ENCODE measurements around the gene HSD17B7. TPM values are rescaled to one million over a fixed set of nuclear protein-coding genes. Genes with fewer than 3 reads are reported as not detected.

Gene HSD17B7
- total RNA-seq, 1 experiment from 2014 or later = 32.0 TPM

- CTCF ChIA-PET = interaction anchor here (0.7 kb wide), 1 partner anchor 964 kb away, joined by 3 read pairs; no protein-coding TSS in a partner anchor
- no peaks in the 10 kb centered on the region for H3K27me3 ChIP-seq (ENCODE audit: insufficient read depth, low read depth)
- no peaks in the 10 kb centered on the region for H3K36me3 ChIP-seq (ENCODE audit: low read depth)
- BruUV-seq (replicated peaks) = no TSS peak
- no peak overlapping the region for H3K4me3 ChIP-seq
- H3F3A ChIP-seq (ENCODE audit: insufficient read depth, low read depth) = no peaks in the 10 kb centered on the region
- no peaks in the 10 kb centered on the region for H4K20me1 ChIP-seq (ENCODE audit: insufficient read depth)
- H3K4me2 ChIP-seq = no peak overlapping the region
- no peaks in the 10 kb centered on the region for H3K9me2 ChIP-seq (ENCODE audit: insufficient read depth)
- TF ChIP-seq EZH2 (IDR thresholded peaks at IDR 0.05; ENCODE audit: low read depth) (no peak), CTCF (conservative IDR thresholded peaks at IDR 0.05) (no peak)
- intact Hi-C loops (cut with micrococcal nuclease; ENCODE audit: unreplicated experiment) = no loop called here
- H3K27ac ChIP-seq = no peak overlapping the region
- H3K9me3 ChIP-seq (ENCODE audit: insufficient read depth, low read depth) = no peaks in the 10 kb centered on the region
- DNase-seq = no peak
- no peaks in the 10 kb centered on the region for H3K4me1 ChIP-seq (replicated peaks; ENCODE audit: insufficient read depth)
- no peaks in the 10 kb centered on the region for H3K79me2 ChIP-seq (ENCODE audit: low read depth)
- POLR2A ChIA-PET (ENCODE audit: unreplicated experiment) = no interaction called here
- H2AFZ ChIP-seq = no peak overlapping the region
These were observed 34.0 kb upstream of the HSD17B7 start for GRCh38 chr1:162756523-162756922.

DNA sequence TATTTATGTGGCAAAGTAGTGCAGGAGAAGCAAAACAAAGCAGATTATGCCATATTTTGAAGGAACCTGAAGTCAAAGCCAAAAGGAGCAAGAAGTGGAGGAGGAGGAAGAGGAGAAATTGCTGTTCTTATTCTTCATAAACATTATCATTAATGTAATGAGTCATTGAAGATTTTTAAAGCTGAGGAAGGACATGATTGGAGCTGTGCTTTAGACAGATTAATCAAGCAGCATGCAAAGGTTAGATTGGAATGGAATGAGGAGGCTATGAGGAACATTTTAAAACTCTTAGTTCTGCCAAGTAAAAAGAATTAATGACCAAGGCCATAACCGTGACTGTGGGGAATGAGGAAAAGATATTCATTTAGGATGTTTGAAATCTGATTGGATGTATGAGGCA lies 33.0 kb upstream of the HSD17B7 start:
- Histone ChIP-seq H3K4me2 (no peak overlapping the region), H2AFZ (no peak overlapping the region), H3K27ac (no peak overlapping the region), H3K79me2 (ENCODE audit: low read depth) (no peaks in the 10 kb centered on the region), H3K4me3 (no peak overlapping the region), H3K36me3 (ENCODE audit: low read depth) (no peaks in the 10 kb centered on the region), H3K9me2 (ENCODE audit: insufficient read depth) (no peaks in the 10 kb centered on the region), H4K20me1 (ENCODE audit: insufficient read depth) (no peaks in the 10 kb centered on the region), H3K4me1 (replicated peaks; ENCODE audit: insufficient read depth) (no peaks in the 10 kb centered on the region), H3F3A (ENCODE audit: insufficient read depth, low read depth) (no peaks in the 10 kb centered on the region), H3K27me3 (ENCODE audit: insufficient read depth, low read depth) (no peaks in the 10 kb centered on the region), H3K9me3 (ENCODE audit: insufficient read depth, low read depth) (no peaks in the 10 kb centered on the region)
- intact Hi-C loops (cut with micrococcal nuclease; ENCODE audit: unreplicated experiment) = no loop called here
- BruUV-seq (replicated peaks) = no TSS peak
- no peak for DNase-seq
- ChIA-PET POLR2A (ENCODE audit: unreplicated experiment) (no interaction called here), CTCF (no interaction called here)
- TF ChIP-seq CTCF (conservative IDR thresholded peaks at IDR 0.05) = no peak
- no peak for TF ChIP-seq EZH2 (IDR thresholded peaks at IDR 0.05; ENCODE audit: low read depth)

GRCh38 chr1:162765788-162766187 lies 24.7 kb upstream of the HSD17B7 start:
- Histone ChIP-seq H3K27ac (no peak overlapping the region), H3K79me2 (ENCODE audit: low read depth) (no peaks in the 10 kb centered on the region), H3K9me3 (ENCODE audit: insufficient read depth, low read depth) (no peaks in the 10 kb centered on the region), H3F3A (ENCODE audit: insufficient read depth, low read depth) (no peaks in the 10 kb centered on the region), H2AFZ (no peak overlapping the region), H3K4me2 (no peak overlapping the region), H3K4me1 (replicated peaks; ENCODE audit: insufficient read depth) (no peaks in the 10 kb centered on the region), H3K36me3 (ENCODE audit: low read depth) (no peaks in the 10 kb centered on the region), H3K9me2 (ENCODE audit: insufficient read depth) (no peaks in the 10 kb centered on the region), H3K27me3 (ENCODE audit: insufficient read depth, low read depth) (no peaks in the 10 kb centered on the region), H4K20me1 (ENCODE audit: insufficient read depth) (no peaks in the 10 kb centered on the region), H3K4me3 (no peak overlapping the region)
- TF ChIP-seq EZH2 (IDR thresholded peaks at IDR 0.05; ENCODE audit: low read depth) (no peak), CTCF (conservative IDR thresholded peaks at IDR 0.05) (no peak)
- DNase-seq = no peak
- BruUV-seq (replicated peaks) = no TSS peak
- intact Hi-C loops (cut with micrococcal nuclease; ENCODE audit: unreplicated experiment) = loop anchor here (2.0 to 10.0 kb wide), 2 partner anchors 21 to 91 kb away; no protein-coding TSS in a partner anchor
- CTCF ChIA-PET = no interaction called here
- POLR2A ChIA-PET (ENCODE audit: unreplicated experiment) = no interaction called here

All from PC-9 (cell line).